HEK293 (cell line): Measurements from ENCODE around the gene TMEM273.

ENCODE experiments used
- CTCF ChIP-seq: fragments of 450-650 bp; formaldehyde crosslinking; IDR thresholded peaks from 2 replicates; pipeline ENCODE4 v1.5.1; 2016; ENCODE audit warnings: missing biosample characterization, missing genetic modification characterization
- KLF10 ChIP-seq: fragments of 450-650 bp; IDR thresholded peaks from 2 replicates; pipeline ENCODE4 v1.5.1; 2018; ENCODE audit warnings: missing biosample characterization, mild to moderate bottlenecking, missing genetic modification characterization
- PATZ1 ChIP-seq: fragments of 450-650 bp; formaldehyde crosslinking; IDR thresholded peaks from 2 replicates; pipeline ENCODE4 v1.5.1; 2016; ENCODE audit warnings: missing biosample characterization, missing genetic modification characterization
- ZFP3 ChIP-seq: fragments of 450-650 bp; formaldehyde crosslinking; IDR thresholded peaks from 2 replicates; pipeline ENCODE4 v1.5.1; 2016; ENCODE audit warnings: low read depth, missing biosample characterization, missing genetic modification characterization
- ZNF157 ChIP-seq: fragments of 450-650 bp; formaldehyde crosslinking; IDR thresholded peaks from 2 replicates; pipeline ENCODE4 v1.5.1; 2016; ENCODE audit warnings: missing biosample characterization, missing genetic modification characterization
- ZNF174 ChIP-seq: fragments of 450-650 bp; formaldehyde crosslinking; IDR thresholded peaks from 2 replicates; pipeline ENCODE4 v1.5.0; 2017; ENCODE audit warnings: missing biosample characterization, mild to moderate bottlenecking, missing genetic modification characterization
- ZNF311 ChIP-seq: fragments of 450-650 bp; formaldehyde crosslinking; IDR thresholded peaks from 2 replicates; pipeline ENCODE4 v1.5.1; 2017; ENCODE audit warnings: missing biosample characterization, missing genetic modification characterization, borderline replicate concordance
- ZNF335 ChIP-seq: fragments of 450-650 bp; formaldehyde crosslinking; conservative IDR thresholded peaks from 2 replicates; pipeline ENCODE4 v1.5.1; 2016; ENCODE audit warnings: missing biosample characterization, missing genetic modification characterization
- ZNF488 ChIP-seq: fragments of 450-650 bp; formaldehyde crosslinking; IDR thresholded peaks from 2 replicates; pipeline ENCODE4 v1.5.1; 2016; ENCODE audit warnings: missing biosample characterization, missing genetic modification characterization
- ZNF629 ChIP-seq: fragments of 450-650 bp; formaldehyde crosslinking; IDR thresholded peaks from 2 replicates; pipeline ENCODE4 v1.5.1; 2017; ENCODE audit warnings: missing biosample characterization, missing genetic modification characterization

GRCh38 chr10:49157229-49157628, 31.0 kb downstream of the TMEM273 start:
- TF ChIP-seq CTCF (tag by site-specific recombination) (no peak), ZFP3 (tag by site-specific recombination) (no peak), ZNF488 (tag by site-specific recombination) (no peak), PATZ1 (tag by site-specific recombination) (no peak), ZNF157 (tag by site-specific recombination) (no peak), ZNF174 (tag by site-specific recombination) (no peak), ZNF335 (tag by site-specific recombination) (no peak), ZNF629 (tag by site-specific recombination) (no peak), ZNF311 (tag by site-specific recombination) (no peak), KLF10 (no peak)
